Measurements from ENCODE around the gene EPAS1. TPM values are rescaled to one million over a fixed set of nuclear protein-coding genes. Genes with fewer than 3 reads are reported as not detected.

Gene EPAS1
- total and polyA plus RNA-seq, 5 donors: 149 to 340 (median 246) TPM

GRCh38 chr2:46333912-46334311 is 36.7 kb downstream of the EPAS1 start:
- intact Hi-C loops (cut with DNase I): no loop called here
- Histone ChIP-seq H3K9me3 (ENCODE audit: control insufficient read depth, low read length) (no peaks in the 10 kb centered on the region), H3K4me1 (ENCODE audit: control insufficient read depth, insufficient read depth, low read length) (peaks cover 70% of the 10 kb centered on the region), H3K27ac (ENCODE audit: low read length) (peak overlapping the region; percentile 87), H3K4me3 (ENCODE audit: low read length) (no peak overlapping the region), H3K27me3 (ENCODE audit: control insufficient read depth, insufficient read depth) (no peaks in the 10 kb centered on the region)
- DNase-seq (peak in 2 of 3 donors; percentile 31 to 62), ATAC-seq (no peak)
- WGBS: 71% methylated on average over 4 of the region's 4 CpGs

GRCh38 chr2:46334389-46335271 is 37.4 kb downstream of the EPAS1 start:
- 30% methylated on average over 6 of the region's 6 CpGs for WGBS
- peak overlapping the region; percentile 8 for H3K4me3 ChIP-seq (ENCODE audit: low read length)
- DNase-seq (no peak), ATAC-seq (peak; percentile 8 to 35)
- peak overlapping the region; percentile 87 for H3K27ac ChIP-seq (ENCODE audit: low read length)
- peaks cover 66% of the 10 kb centered on the region for H3K4me1 ChIP-seq (ENCODE audit: control insufficient read depth, insufficient read depth, low read length)
- intact Hi-C loops (cut with DNase I): loop anchor here in 1 of 4 donors (5.0 kb wide), 1 partner anchor 37 kb away; the partner anchor contains the start of gene EPAS1
- H3K9me3 ChIP-seq (ENCODE audit: control insufficient read depth, low read length): no peaks in the 10 kb centered on the region
- H3K27me3 ChIP-seq (ENCODE audit: control insufficient read depth, insufficient read depth): no peaks in the 10 kb centered on the region

GRCh38 chr2:46335391-46336282 is 38.4 kb downstream of the EPAS1 start:
- 16% methylated on average over 22 of the region's 22 CpGs for WGBS
- peak; percentile 44 to 79 (median 73) for DNase-seq
- no peaks in the 10 kb centered on the region for H3K9me3 ChIP-seq (ENCODE audit: control insufficient read depth, low read length)
- intact Hi-C loops (cut with DNase I): loop anchor here in 1 of 4 donors (5.0 kb wide), 1 partner anchor 38 kb away; the partner anchor contains the start of gene EPAS1
- peaks cover 62% of the 10 kb centered on the region for H3K4me1 ChIP-seq (ENCODE audit: control insufficient read depth, insufficient read depth, low read length)
- peak overlapping the region; percentile 82 for H3K27ac ChIP-seq (ENCODE audit: low read length)
- H3K4me3 ChIP-seq (ENCODE audit: low read length): peak overlapping the region; percentile 1
- peak; percentile 36 to 42 for ATAC-seq
- no peaks in the 10 kb centered on the region for H3K27me3 ChIP-seq (ENCODE audit: control insufficient read depth, insufficient read depth)

- peak; percentile 6 to 17 for ATAC-seq
- WGBS: 18% methylated on average over 4 of the region's 4 CpGs
- Histone ChIP-seq H3K4me1 (ENCODE audit: control insufficient read depth, insufficient read depth, low read length) (peaks cover 60% of the 10 kb centered on the region), H3K27me3 (ENCODE audit: control insufficient read depth, insufficient read depth) (no peaks in the 10 kb centered on the region), H3K27ac (ENCODE audit: low read length) (peak overlapping the region; percentile 82), H3K4me3 (ENCODE audit: low read length) (no peak overlapping the region), H3K9me3 (ENCODE audit: control insufficient read depth, low read length) (no peaks in the 10 kb centered on the region)
- DNase-seq: no peak
- intact Hi-C loops (cut with DNase I): loop anchor here in 1 of 4 donors (5.0 kb wide), 1 partner anchor 39 kb away; the partner anchor contains the start of gene EPAS1
These were observed 39.2 kb downstream of the EPAS1 start for GRCh38 chr2:46336283-46336959.

- peaks cover 61% of the 10 kb centered on the region for H3K4me1 ChIP-seq (ENCODE audit: control insufficient read depth, insufficient read depth, low read length)
- DNase-seq (peak in 1 of 3 donors; percentile 37), ATAC-seq (no peak)
- peak overlapping the region; percentile 82 for H3K27ac ChIP-seq (ENCODE audit: low read length)
- no peaks in the 10 kb centered on the region for H3K27me3 ChIP-seq (ENCODE audit: control insufficient read depth, insufficient read depth)
- H3K9me3 ChIP-seq (ENCODE audit: control insufficient read depth, low read length): no peaks in the 10 kb centered on the region
- 43% methylated on average over 11 of the region's 11 CpGs for WGBS
- H3K4me3 ChIP-seq (ENCODE audit: low read length): no peak overlapping the region
- intact Hi-C loops (cut with DNase I): loop anchor here in 1 of 4 donors (5.0 kb wide), 1 partner anchor 40 kb away; the partner anchor contains the start of gene EPAS1
These were observed 40.2 kb downstream of the EPAS1 start for GRCh38 chr2:46337208-46337994.

GRCh38 chr2:46338674-46339073 is 41.5 kb downstream of the EPAS1 start:
- ATAC-seq: no peak
- intact Hi-C loops (cut with DNase I): loop anchor here in 1 of 4 donors (5.0 kb wide), 1 partner anchor 41 kb away; the partner anchor contains the start of gene EPAS1
- H3K27ac ChIP-seq (ENCODE audit: low read length): peak overlapping the region; percentile 61
- H3K4me3 ChIP-seq (ENCODE audit: low read length): no peak overlapping the region
- DNase-seq: peak in 1 of 3 donors; percentile 37
- peaks cover 60% of the 10 kb centered on the region for H3K4me1 ChIP-seq (ENCODE audit: control insufficient read depth, insufficient read depth, low read length)
- H3K27me3 ChIP-seq (ENCODE audit: control insufficient read depth, insufficient read depth): no peaks in the 10 kb centered on the region
- H3K9me3 ChIP-seq (ENCODE audit: control insufficient read depth, low read length): no peaks in the 10 kb centered on the region
- 18% methylated on average over 4 of the region's 4 CpGs for WGBS

- H3K27ac ChIP-seq (ENCODE audit: low read length): no peak overlapping the region
- DNase-seq (peak in 1 of 3 donors; percentile 16), ATAC-seq (no peak)
- no peak overlapping the region for H3K4me3 ChIP-seq (ENCODE audit: low read length)
- peaks cover 59% of the 10 kb centered on the region for H3K4me1 ChIP-seq (ENCODE audit: control insufficient read depth, insufficient read depth, low read length)
- no peaks in the 10 kb centered on the region for H3K27me3 ChIP-seq (ENCODE audit: control insufficient read depth, insufficient read depth)
- intact Hi-C loops (cut with DNase I): loop anchor here in 1 of 4 donors (5.0 kb wide), 1 partner anchor 42 kb away; the partner anchor contains the start of gene EPAS1
- 39% methylated on average over 6 of the region's 6 CpGs for WGBS
- no peaks in the 10 kb centered on the region for H3K9me3 ChIP-seq (ENCODE audit: control insufficient read depth, low read length)
These were observed 42.0 kb downstream of the EPAS1 start for GRCh38 chr2:46339200-46339599.

GRCh38 chr2:46339676-46340459 is 42.7 kb downstream of the EPAS1 start:
- 45% methylated on average over 12 of the region's 12 CpGs for WGBS
- intact Hi-C loops (cut with DNase I): loop anchor here in 1 of 4 donors (5.0 kb wide), 1 partner anchor 43 kb away; the partner anchor contains the start of gene EPAS1
- peak; percentile 60 to 80 (median 79) for DNase-seq
- H3K27ac ChIP-seq (ENCODE audit: low read length): peak overlapping the region; percentile 55
- H3K4me3 ChIP-seq (ENCODE audit: low read length): no peak overlapping the region
- ATAC-seq: peak; percentile 44 to 67
- H3K9me3 ChIP-seq (ENCODE audit: control insufficient read depth, low read length): no peaks in the 10 kb centered on the region
- peaks cover 58% of the 10 kb centered on the region for H3K4me1 ChIP-seq (ENCODE audit: control insufficient read depth, insufficient read depth, low read length)
- no peaks in the 10 kb centered on the region for H3K27me3 ChIP-seq (ENCODE audit: control insufficient read depth, insufficient read depth)

GRCh38 chr2:46340740-46341420 is 43.7 kb downstream of the EPAS1 start:
- WGBS: 82% methylated on average over 4 of the region's 4 CpGs

More at GRCh38 chr2:46340740-46341420, 43.7 kb downstream of the EPAS1 start:
- H3K4me1 ChIP-seq (ENCODE audit: control insufficient read depth, insufficient read depth, low read length): peaks cover 54% of the 10 kb centered on the region
- no peak overlapping the region for H3K27ac ChIP-seq (ENCODE audit: low read length)
- intact Hi-C loops (cut with DNase I): no loop called here
- no peaks in the 10 kb centered on the region for H3K9me3 ChIP-seq (ENCODE audit: control insufficient read depth, low read length)
- no peak for DNase-seq
- no peak overlapping the region for H3K4me3 ChIP-seq (ENCODE audit: low read length)
- no peak for ATAC-seq
- no peaks in the 10 kb centered on the region for H3K27me3 ChIP-seq (ENCODE audit: control insufficient read depth, insufficient read depth)
